BLaER1 (cell line): ENCODE results near the gene LRRC23.
"Not testable (repeated sequence)": the region's sequence is repeated elsewhere in the genome, so short reads cannot be mapped to it uniquely, and the experiment has no call there.

ENCODE experiments used
- H3K27ac ChIP-seq: shearing (Covaris generic); formaldehyde crosslinking; 2 replicates; pipeline ENCODE4 v1.8.1; 2022
- H3K27me3 ChIP-seq: shearing (Covaris generic); formaldehyde crosslinking; 2 replicates; pipeline ENCODE4 v1.8.1; 2022
- H3K36me3 ChIP-seq: shearing (Covaris generic); formaldehyde crosslinking; 2 replicates; pipeline ENCODE4 v1.8.1; 2022
- H3K4me1 ChIP-seq: shearing (Covaris generic); formaldehyde crosslinking; 2 replicates; pipeline ENCODE4 v1.8.1; 2022
- H3K4me2 ChIP-seq: shearing (Covaris generic); formaldehyde crosslinking; 2 replicates; pipeline ENCODE4 v1.8.1; 2022
- H3K4me3 ChIP-seq: shearing (Covaris generic); formaldehyde crosslinking; 2 replicates; pipeline ENCODE4 v1.8.1; 2022
- H3K9ac ChIP-seq: shearing (Covaris generic); formaldehyde crosslinking; 2 replicates; pipeline ENCODE4 v1.8.1; 2022
- H3K9me3 ChIP-seq: shearing (Covaris generic); formaldehyde crosslinking; 2 replicates; pipeline ENCODE4 v1.8.1; 2022
- H4K20me1 ChIP-seq: shearing (Covaris generic); formaldehyde crosslinking; 2 replicates; pipeline ENCODE4 v1.8.1; 2022
- Cebpa-rat ChIP-seq: shearing (Covaris generic); IDR thresholded peaks from 2 replicates; pipeline ENCODE4 v1.8.1; 2022

Gene LRRC23

GRCh38 chr12:6904280-6905276 lies at the start of gene LRRC23:
Gene LRRC23 (plus strand): TSS chr12:6904822. CDS start chr12:6905634, 812 bp downstream.
- no peaks in the 10 kb centered on the region for H3K27me3 ChIP-seq
- no peaks in the 10 kb centered on the region for H4K20me1 ChIP-seq
- peaks cover 20% of the 10 kb centered on the region; the same call in 1 of the 2 replicates for H3K36me3 ChIP-seq
- peak within 1 kb of the TSS; percentile 75 for H3K9ac ChIP-seq
- peak within 1 kb of the TSS; percentile 60 for H3K27ac ChIP-seq
- H3K4me2 ChIP-seq = peak within 1 kb of the TSS; percentile 99
- H3K9me3 ChIP-seq = no peaks in the 10 kb centered on the region
- H3K4me3 ChIP-seq = peak within 1 kb of the TSS; percentile 74
- H3K4me1 ChIP-seq = peaks cover 25% of the 10 kb centered on the region
- TF ChIP-seq Cebpa-rat = no peak; the same call in 1 of the 2 replicates

- Histone ChIP-seq H3K36me3 (peaks cover 55% of the 10 kb centered on the region), H3K27ac (no peak overlapping the region), H3K9me3 (no peaks in the 10 kb centered on the region), H3K27me3 (no peaks in the 10 kb centered on the region), H3K4me3 (no peak overlapping the region), H3K4me2 (no peak overlapping the region), H4K20me1 (0 out of 2 replicates have a peak, but pooled peaks cover 16% of the 10 kb centered on the region), H3K9ac (no peak overlapping the region), H3K4me1 (peaks cover 23% of the 10 kb centered on the region)
- TF ChIP-seq Cebpa-rat = no peak
These were observed 49.3 kb upstream of the LRRC23 start for GRCh38 chr12:6855322-6855721.

DNA sequence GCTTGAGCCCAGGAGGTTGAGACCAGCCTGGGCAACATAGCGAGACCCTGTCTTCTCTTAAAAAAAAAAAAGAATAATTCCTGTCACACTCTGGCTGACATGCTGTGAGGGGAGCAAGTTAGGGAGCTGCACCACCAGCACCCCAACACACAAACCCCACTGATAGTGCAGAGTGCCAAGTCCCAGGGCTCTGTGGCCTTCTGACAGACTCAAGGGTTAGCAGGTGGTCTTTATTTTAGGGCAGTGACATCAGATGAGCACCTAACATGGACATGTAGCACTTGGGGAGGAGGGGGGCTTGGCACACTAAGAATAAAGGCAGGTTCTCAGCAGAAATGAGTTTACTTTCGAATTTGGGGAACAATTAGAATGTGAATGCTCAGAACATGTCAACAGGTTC lies 45.8 kb upstream of the LRRC23 start:
- H3K9me3 ChIP-seq = no peaks in the 10 kb centered on the region
- H3K36me3 ChIP-seq = peaks cover 90% of the 10 kb centered on the region
- H3K27me3 ChIP-seq = no peaks in the 10 kb centered on the region
- H3K9ac ChIP-seq = no peak overlapping the region
- H3K27ac ChIP-seq = no peak overlapping the region
- no peak overlapping the region for H3K4me2 ChIP-seq
- no peak for TF ChIP-seq Cebpa-rat
- 0 out of 2 replicates have a peak, but pooled peaks cover 7% of the 10 kb centered on the region for H4K20me1 ChIP-seq
- no peak overlapping the region for H3K4me3 ChIP-seq
- H3K4me1 ChIP-seq = peaks cover 6% of the 10 kb centered on the region

GRCh38 chr12:6860116-6860515 lies 44.5 kb upstream of the LRRC23 start:
- Histone ChIP-seq H3K36me3 (peaks cover 99% of the 10 kb centered on the region), H3K27me3 (no peaks in the 10 kb centered on the region), H4K20me1 (no peaks in the 10 kb centered on the region), H3K9me3 (no peaks in the 10 kb centered on the region), H3K4me2 (no peak overlapping the region), H3K4me3 (no peak overlapping the region), H3K4me1 (peaks cover 6% of the 10 kb centered on the region; the same call in 1 of the 2 replicates), H3K27ac (no peak overlapping the region), H3K9ac (no peak overlapping the region)
- TF ChIP-seq Cebpa-rat = no peak

GRCh38 chr12:6860942-6861341 lies 43.7 kb upstream of the LRRC23 start:
- Histone ChIP-seq H3K27ac (no peak overlapping the region), H3K9me3 (no peaks in the 10 kb centered on the region), H3K4me1 (peaks cover 7% of the 10 kb centered on the region), H3K9ac (no peak overlapping the region), H3K4me3 (no peak overlapping the region), H3K36me3 (peaks cover 99% of the 10 kb centered on the region), H3K4me2 (no peak overlapping the region), H3K27me3 (no peaks in the 10 kb centered on the region), H4K20me1 (peaks cover 2% of the 10 kb centered on the region; the same call in 1 of the 2 replicates)
- TF ChIP-seq Cebpa-rat = no peak

DNA sequence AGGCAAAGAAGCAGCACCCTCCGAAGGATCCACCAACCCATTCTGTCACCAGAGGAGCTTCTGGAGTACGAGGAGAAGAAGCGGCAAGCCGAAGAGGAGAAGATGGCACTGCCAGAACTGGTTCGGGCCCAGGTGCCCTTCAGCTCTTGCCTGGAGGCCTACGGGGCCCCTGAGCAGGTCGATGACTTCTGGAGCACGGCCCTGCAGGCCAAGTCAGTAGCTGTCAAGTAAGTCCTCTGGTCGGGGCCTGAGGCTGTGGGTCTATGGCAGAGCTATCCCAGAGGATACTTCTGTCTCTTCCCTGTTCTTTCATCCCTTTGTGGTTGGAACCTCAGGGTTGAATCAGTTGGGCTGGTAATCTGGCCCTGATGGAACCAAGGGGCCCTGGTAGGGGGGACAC lies 43.2 kb upstream of the LRRC23 start:
- peaks cover 12% of the 10 kb centered on the region for H3K4me1 ChIP-seq
- no peak overlapping the region for H3K9ac ChIP-seq
- peaks cover 6% of the 10 kb centered on the region; the same call in 1 of the 2 replicates for H4K20me1 ChIP-seq
- H3K4me3 ChIP-seq = no peak overlapping the region
- no peak overlapping the region for H3K4me2 ChIP-seq
- no peaks in the 10 kb centered on the region for H3K9me3 ChIP-seq
- peaks cover 99% of the 10 kb centered on the region for H3K36me3 ChIP-seq
- no peak overlapping the region for H3K27ac ChIP-seq
- no peaks in the 10 kb centered on the region for H3K27me3 ChIP-seq
- TF ChIP-seq Cebpa-rat = no peak

- H3K9ac ChIP-seq = no peak overlapping the region
- peaks cover 19% of the 10 kb centered on the region for H3K4me1 ChIP-seq
- H3K36me3 ChIP-seq = peaks cover 84% of the 10 kb centered on the region
- no peak overlapping the region for H3K4me3 ChIP-seq
- no peak overlapping the region for H3K27ac ChIP-seq
- H3K27me3 ChIP-seq = no peaks in the 10 kb centered on the region
- H4K20me1 ChIP-seq = peaks cover 14% of the 10 kb centered on the region
- H3K9me3 ChIP-seq = no peaks in the 10 kb centered on the region
- no peak overlapping the region for H3K4me2 ChIP-seq
- no peak for TF ChIP-seq Cebpa-rat
These were observed 41.6 kb upstream of the LRRC23 start for GRCh38 chr12:6863033-6863432.

DNA sequence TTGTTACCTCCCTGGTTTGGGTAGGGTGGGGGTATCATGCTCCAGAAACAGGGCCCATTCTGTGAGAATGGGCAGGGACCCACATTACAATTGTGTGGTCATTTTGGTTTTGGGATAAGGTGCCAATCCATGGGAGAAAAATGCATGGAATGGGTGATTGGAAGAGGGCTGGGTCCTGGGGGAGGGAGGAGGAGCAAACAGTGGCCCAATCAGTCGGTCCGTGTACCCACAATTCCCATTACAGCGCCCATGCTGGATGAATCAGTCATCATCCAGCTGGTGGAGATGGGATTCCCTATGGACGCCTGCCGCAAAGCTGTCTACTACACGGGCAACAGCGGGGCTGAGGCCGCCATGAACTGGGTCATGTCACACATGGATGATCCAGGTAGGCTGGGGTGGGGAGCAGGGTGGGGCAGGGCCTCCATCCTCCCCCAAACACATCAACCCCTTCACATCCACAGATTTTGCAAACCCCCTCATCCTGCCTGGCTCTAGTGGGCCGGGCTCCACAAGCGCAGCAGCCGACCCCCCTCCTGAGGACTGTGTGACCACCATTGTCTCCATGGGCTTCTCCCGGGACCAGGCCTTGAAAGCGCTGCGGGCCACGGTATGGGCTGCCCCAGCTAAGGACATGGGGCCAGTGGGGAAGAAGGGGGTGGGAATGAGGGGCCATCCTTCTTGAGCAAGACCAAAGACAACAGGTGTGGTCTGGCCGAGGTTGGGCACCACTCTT lies 40.9 kb upstream of the LRRC23 start:
- Histone ChIP-seq H3K4me1 (peaks cover 24% of the 10 kb centered on the region), H3K9me3 (no peaks in the 10 kb centered on the region), H4K20me1 (peaks cover 22% of the 10 kb centered on the region), H3K9ac (no peak overlapping the region), H3K4me3 (no peak overlapping the region), H3K27me3 (no peaks in the 10 kb centered on the region), H3K36me3 (peaks cover 76% of the 10 kb centered on the region), H3K27ac (no peak overlapping the region), H3K4me2 (no peak overlapping the region)
- no peak for TF ChIP-seq Cebpa-rat

GRCh38 chr12:6865307-6865706 lies 39.3 kb upstream of the LRRC23 start:
- Histone ChIP-seq H3K36me3 (peaks cover 74% of the 10 kb centered on the region), H4K20me1 (peaks cover 37% of the 10 kb centered on the region), H3K4me1 (peaks cover 40% of the 10 kb centered on the region)
- not testable (repeated sequence) for H3K4me3 ChIP-seq, H3K9me3 ChIP-seq, H3K27me3 ChIP-seq, H3K9ac ChIP-seq, H3K27ac ChIP-seq, H3K4me2 ChIP-seq
